Stimulated activated naive CD8-positive, alpha-beta T cell treated with anti-CD3 and anti-CD28 coated beads, Interleukin-15, Interleukin-2, amounts not matched to agents 100 U/mL and 50 U/mL, for 24 hours (primary cell): ENCODE measurements around the gene PCBP3.
"Not testable (repeated sequence)": the region's sequence is repeated elsewhere in the genome, so short reads cannot be mapped to it uniquely, and the experiment has no call there.

Source experiments
- ATAC-seq: fragments of 150-1000 bp; cut with Tn5 transposase; one replicate; pipeline ENCODE4 v1.10.0; 2021
- DNase-seq: peaks from one replicate; pipeline ENCODE4 v3.0.0; 2021

Gene PCBP3

DNA sequence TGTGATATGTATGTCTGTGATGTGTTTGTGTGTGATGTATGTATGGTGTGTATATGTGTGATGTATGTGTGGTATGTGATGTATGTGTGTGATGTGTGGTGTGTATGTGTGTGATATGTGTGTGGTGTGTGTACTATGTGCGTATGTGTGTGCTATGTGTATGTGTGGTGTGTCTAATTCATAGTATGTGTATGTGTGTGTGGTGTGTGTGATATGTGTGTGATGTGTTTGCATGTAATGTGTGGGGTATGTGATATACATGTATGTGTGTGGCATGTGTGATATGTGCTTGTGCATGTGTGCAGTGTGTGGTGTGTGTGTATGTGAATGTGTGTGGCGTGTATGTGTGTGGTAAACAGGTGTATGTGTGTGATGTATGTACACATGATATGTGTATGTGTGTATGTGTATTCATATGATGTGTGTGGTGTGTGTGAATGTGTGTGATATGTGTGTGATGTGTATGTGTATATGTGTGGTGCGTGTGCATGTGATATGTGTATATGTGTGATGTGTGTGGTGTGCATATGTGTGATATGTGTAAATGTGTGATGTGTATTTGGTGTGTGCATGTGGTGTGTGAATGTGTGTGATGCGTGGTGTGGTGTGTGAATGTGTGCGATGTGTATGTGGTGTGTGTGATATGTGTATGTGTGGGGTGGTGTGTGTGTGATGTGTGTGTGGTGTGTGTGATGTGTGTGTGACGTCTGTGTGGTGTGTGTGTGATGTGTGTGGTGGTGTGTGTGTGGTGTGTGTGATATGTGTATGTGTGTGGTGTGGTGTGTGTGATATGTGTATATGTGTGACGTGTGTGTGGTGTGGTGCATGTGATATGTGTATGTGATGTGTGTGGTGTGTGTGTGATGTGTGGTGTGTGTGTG, 8.0 kb upstream of the PCBP3 start:
- DNase-seq (no peak), ATAC-seq (no peak)

DNA sequence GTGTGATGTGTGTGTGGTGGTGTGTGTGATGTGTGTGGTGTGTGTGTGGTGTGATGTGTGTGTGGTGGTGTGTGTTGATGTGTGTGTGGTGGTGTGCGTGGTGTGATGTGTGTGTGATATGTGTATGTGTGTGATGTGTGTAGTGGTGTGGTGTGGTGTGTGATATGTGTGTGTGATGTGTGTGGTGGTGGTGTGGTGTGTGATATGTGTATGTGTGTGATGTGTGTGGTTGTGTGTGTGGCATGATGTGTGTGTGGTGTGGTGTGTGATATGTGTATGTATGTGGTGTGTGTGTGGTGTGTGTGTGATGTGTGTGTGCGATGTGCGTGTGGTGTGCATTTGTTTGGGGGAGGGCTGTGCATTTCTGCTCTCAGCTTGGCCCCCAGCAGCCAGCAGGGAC, 7.1 kb upstream of the PCBP3 start:
- no peak for DNase-seq
- ATAC-seq = no peak

DNA sequence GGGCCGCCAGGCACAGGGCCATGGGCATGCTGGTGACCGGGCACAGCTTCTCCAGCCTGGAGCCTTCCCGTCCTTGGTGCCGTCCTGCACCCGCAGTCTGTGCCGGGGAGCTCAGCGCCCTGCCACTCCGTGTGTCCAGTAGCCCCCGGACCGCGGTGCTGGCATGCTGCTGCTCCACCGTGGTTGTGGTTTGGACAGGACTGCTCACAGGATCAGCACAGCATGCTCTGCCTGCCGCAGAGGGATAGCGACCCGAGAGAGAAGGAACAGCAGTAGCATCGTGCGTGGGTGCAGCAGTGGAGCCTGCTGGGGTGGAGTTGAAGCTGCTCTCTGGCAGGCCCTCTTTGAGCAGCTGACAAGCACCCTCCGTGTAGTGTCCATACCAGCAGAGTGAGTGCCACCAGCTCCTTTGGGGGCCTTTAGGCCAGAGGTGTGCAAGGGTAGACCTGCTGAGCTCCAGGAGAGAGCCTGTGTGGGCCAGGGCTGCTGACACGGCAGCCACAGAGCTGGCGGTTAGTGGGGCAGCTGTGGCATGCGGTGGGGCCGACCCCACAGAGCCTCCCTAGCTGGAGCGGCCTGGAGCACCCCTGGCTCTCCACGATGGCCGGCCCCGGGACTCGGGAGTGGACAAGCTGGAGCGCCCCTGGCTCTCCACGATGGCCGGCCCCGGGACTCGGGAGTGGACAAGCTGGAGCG, 6.4 kb upstream of the PCBP3 start:
- no peak for ATAC-seq
- no peak for DNase-seq

DNA sequence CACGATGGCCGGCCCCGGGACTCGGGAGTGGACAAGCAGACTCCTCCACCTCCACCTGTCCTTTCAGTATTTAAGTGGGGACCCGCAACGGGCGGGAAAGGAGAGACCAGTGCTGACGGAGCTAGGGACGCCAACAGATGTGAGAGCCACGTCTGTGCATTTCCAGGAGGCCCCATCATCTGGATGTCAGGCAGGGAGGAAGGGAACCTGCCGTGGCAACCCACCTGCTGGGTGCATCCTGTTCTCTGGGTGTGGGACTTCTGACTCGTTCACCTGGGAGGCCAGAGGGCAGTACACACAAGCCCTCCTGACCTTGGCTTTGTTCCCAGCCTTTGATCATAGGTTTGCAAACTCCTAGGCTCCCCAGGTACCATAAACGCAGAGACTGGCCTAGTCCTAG, 5.6 kb upstream of the PCBP3 start:
- DNase-seq (no peak), ATAC-seq (no peak)

DNA sequence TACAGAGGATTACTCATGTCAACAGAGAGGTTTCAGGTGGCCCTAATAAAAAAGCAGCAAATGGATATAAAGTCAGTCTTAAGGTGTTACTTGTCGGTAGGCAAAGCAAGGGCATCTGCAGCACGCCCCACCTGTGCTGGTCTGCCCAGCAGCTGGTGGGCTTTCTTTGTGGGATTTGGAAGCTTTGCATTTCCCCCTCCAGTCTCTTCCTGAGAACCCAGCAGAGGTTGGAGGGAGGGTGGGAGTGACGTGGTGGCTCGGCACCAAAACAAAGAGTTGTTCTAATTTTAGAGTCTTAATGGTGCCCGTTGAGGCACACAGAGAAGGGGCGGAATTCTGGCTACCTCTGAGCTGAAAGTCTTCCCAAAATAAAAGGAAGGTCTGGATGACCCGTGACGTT, 4.8 kb upstream of the PCBP3 start:
- no peak for ATAC-seq
- no peak for DNase-seq

DNA sequence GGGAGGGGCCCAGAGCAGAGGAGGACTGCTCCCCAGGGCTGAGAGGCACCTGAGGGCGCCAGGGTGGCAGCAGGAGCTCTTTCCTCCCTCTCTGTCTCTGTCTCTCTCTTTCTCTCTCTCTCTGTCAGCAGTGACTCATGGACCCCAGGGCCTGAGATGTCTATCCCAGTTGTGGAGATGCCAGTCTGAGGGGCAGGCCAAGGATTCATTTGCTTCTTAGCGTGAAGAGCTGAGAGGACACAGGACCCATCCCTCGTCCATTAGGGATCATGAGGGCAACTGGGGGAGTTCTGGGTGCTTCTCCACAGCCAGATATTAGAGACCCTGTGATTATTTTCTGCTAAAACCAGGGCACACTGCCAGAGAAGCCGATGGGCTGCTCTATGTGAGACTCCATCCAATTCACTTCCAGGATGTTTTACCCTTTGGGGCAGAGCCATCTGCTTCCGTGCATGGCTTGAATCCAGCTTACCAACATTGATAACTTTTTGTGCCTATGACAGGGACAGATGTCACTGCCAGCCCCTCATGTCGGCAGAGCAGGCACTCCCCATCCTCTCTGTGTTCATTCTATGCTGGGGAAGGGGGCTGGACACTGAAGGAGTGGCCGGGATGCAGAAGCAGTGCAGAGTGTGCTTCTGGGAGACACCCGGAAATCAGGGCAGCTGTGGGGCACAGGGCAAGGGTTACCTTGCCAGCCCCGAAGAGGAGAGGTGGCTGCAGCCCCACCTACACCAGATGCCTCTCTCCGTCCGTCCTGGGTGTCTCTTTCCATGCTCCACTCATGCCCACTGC, 4.1 kb upstream of the PCBP3 start:
- no peak for ATAC-seq
- DNase-seq = no peak

DNA sequence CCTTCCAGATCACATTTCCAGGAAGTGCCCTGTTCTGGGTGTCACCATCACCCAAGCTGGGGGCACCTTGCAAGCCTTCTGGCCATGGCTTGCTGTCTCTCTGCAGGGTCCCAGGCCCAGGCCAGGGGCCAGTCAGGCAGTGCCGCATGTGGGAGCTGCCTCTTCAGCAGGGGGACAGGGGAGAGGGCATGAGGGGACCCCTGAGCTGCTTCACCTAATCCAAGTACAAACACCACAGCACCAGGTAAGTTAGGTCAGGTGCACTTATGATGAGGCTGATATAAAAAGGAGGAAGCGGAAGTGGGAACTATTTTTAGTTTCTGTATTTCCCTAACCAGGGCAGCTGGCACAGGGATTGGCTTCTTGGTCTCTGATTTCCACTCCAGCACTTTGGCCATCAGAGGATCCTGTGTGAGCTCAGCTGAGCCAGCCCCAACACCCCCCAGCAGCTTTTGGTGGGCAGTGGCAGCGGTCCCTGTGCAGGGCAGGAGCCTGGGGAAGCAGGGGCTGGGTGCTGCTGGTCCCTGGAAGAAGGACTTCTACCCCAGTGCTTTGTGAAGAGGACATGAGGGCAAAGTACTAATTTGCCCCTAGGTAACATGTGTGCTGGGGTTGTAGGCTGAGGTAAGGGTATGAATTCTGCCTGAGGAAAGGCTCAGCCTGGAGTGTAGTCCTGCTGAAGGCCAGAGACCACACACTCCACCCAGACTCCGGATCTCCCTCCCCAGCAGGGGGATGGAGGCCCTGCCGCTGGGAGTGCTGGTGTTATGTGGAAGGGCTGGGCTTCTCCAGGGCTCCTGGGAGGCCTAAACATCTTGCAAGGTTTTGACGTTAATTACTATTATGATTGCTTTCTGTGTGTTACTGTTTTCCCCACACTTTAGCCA, 3.3 kb upstream of the PCBP3 start:
- DNase-seq = no peak
- no peak for ATAC-seq

DNA sequence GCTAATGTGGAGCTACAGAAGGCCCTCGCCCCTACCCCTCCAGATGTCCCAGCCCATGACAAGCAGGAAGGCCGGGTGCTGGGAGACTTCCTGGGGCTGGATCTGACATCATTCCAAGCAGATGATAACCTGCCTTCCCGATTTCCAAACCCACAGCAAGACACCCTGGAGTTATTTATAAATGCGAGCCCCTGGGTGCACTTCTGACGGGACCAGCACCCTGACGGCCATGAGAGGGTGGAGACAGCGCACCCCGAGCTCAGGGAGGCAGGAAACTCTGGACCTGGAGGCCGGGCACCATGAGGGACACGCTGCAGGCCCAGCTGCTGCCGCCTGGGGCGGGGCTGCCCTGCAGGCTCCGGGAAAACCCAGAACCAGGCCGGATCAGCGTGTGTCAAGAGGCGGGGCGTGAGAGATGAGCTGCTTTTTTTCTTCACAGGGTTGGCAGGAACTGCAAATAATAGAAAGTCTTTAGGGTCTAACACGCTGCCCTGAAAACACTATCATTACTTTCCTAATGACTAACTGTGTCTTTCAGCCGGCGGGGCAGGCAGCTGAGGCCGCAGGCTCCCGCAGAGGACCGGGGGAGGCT, 2.5 kb upstream of the PCBP3 start:
- DNase-seq = no peak
- ATAC-seq = no peak

DNA sequence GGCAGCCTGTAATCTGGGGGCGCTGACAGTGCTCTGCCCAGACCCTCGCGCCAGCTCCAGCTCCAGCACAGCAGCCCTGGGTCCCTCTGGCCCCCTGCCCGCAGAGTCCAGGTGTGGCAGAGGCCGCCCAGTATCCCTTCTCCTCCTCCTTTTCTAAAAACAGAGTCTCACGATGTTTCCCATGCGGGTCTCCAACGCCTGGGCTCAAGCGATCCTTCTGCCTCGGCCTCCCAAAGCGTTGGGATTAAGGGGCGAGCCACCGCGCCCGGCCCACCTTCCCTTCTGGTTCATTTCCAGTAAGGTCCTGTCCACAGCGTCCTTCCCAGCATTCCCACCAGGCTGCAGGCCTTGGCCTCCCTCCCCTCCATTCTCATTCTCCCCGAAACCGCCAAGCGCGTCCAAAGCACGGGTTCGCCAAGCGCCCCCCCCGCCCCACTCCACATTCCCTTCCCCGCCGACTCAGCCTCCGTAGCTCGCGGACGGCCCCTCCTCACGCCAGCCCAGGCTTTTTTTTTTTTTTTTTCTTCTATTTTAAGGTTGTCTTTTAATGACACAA, 2.0 kb upstream of the PCBP3 start:
- no peak for ATAC-seq
- DNase-seq = no peak

DNA sequence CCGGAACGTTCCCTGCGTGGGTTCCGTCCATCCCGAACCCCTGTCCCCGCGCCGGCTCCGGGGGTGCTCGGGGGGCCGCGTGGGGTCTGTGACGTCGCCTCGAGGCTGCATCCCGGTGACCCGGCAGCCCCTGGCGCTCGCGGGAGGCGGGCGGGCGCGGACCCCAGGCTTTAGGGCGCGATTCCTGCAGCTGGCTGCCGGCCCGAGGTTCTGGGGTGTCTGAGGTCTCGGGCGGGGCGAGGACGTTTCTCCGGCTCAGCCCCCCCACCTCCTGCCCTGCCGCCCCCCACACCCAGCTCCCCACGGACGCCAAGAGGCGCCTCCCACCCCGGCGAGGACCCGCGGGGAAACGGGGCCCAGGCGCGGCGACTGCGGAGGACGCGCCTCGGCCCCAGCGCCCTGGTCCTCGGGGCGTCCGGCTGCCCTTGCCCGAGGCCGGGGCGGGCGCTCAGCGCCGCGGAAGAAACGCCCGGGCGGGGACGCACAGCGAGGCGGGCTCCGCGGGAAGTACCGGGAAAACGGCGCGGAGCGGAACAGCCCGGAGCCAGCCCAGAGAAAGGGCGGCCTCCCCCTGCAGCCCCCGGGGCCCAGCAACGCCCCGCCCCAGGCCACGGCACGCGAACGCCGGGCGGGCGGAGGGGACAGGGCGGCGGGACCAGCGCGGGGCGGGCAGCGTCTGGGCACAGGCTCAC, 1.3 kb upstream of the PCBP3 start:
- DNase-seq (no peak), ATAC-seq (no peak)

DNA sequence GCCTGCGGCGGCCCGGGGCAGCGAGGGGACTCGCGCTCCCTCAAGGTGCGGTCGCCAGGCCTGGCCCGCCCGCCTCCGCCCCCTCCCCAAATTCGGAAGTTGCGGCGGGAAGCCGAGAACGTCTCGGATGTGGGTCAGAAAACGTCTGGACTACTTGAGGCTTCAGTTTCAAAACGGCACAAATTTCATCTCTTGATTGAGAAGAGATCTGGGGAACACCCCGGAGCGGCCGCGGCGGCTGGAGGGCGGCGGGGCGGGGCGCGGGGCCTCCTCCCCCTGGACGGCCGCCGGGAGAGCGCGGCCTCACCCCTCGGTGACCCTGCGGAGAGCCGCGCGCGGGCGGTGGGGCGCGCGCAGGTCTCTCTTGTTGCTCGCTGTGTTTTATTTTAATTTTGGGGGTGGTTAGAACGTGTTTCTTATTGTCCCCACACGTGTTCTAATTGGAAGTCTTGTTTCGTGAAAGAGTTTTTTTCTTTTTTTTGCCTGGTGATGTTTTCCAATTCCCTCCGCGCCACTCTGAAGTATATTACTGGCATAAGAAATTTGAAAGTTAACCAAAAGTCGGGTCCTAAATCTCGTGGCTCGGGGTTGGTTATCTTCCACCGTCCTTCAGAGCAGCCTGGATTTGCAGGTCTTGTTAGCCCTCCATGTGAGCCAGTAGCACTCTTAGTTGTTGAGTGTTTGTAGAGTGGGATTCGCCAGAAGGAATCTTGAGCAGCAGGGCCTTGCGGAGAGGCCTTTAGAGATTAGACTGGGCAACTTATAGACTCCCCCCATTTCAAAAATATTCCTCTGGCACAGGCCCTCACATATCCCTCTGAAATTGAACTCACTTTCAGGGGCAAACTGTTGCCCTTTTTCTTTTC, 749 bp downstream of the PCBP3 start:
- ATAC-seq (no peak), DNase-seq (peak; percentile 36)

DNA sequence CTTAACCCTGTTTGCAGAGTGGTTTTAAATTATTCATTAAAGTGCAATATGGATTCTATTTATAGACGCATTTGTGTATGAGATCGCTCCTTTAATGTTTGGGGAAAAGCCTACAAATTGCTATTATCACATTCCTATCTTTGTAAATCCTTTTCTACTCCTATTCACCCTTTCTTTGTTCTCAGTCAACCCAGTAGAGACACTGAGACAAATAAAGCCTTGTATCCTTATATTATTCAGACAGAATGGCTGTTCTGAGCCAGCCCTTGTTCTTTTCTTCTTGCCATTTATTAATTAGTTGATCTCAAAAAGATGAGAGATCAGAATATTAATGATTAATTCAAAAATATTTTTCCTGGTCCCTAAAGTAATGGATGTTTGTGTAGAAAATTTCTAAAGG, 8.4 kb downstream of the PCBP3 start:
- ATAC-seq (no peak), DNase-seq (no peak)

DNA sequence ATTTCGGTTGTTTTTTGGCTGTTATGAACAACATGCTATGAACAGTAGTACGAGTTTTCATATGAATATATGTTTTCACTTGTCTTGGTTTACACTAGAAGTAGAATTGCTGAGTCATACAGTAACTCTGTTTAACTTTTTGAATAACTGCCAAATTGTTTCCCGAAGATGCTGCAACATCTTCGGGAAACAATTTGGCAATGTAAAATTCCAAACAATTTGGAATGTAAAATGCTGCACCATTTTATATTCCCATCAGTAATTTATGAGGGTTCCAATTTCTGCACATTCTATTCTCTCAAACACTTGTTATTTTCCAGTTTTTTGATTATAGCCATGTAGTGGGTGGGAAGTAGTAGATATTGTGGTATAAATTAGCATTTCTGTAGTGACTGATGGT, 11.6 kb downstream of the PCBP3 start:
- DNase-seq = no peak
- ATAC-seq = no peak

DNA sequence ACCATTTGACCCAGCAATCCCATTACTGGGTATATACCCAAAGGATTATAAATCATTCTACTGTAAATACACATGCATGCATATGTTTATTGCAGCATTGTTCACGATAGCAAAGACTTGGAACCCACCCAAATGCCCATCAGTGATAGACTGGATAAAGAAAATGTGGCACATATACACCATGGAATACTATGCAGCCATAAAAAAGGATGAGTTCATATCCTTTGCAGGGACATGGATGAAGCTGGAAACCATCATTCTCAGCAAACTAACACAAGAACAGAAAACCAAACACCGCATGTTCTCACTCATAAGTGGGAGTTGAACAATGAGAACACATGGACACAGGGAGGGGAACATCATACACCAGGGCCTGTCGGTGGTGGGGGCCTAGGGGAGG, 12.6 kb downstream of the PCBP3 start:
- ATAC-seq, DNase-seq: not testable (repeated sequence)

DNA sequence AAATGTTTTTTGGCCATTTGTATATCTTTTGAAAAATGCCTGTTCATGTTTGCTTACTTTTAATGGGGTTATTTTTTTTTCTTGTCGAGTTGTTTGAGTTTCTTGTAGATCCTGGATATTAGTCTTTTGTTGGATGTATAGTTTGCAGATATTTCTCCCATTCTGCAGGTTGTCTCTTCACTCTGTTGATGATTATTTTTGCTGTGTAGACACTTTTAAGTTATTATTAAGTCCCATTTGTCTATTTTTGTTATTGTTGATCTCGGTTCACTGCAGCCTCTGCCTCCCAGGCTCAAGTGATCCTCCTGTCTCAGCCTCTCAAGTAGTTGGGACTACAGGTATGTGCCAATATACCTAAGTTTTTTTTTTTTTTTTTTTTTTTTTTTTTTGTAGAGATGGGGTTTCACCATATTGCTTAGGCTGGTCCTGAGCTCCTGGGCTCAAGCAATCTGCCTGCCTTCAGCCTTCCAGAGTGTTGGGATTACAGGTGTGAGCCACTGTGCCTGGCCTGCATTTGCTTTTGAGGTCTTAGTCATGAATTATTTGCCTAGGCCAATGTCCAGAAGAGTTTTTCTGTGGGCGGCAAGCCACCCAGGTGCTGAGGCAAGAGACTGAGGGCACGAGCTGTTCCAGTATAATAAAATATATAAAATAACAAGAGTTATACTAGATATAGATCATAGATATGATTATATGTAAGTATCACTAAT, 18.5 kb downstream of the PCBP3 start:
- not testable (repeated sequence) for ATAC-seq, DNase-seq

DNA sequence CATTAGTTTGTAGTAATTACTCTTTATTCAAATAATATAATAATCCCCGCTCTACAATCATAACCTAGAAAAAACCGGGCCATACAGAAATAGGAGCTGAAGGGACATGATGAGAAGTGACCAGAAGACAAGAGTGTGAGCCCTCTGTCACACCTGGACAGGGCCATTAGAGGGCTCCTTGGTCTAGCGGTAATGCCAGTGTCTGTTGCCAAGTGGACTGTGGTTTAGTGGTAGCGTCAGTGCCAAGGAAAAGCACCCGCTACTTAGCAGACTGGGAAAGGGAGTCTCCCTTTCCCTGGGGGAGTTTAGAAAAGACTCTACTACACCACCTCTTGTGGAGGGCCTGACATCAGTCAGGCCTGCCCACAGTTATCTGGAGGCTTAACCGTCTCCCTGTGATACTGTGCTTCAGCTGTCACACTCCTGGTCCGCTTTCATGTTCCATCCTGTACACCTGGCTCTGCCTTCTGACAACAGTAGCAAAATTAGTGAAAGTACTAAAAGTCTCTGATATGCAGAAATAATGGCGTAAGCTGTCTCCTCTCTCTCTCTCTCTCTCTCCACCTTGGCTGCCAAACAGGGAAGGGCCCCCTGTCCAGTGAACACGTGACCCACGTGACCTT, 19.2 kb downstream of the PCBP3 start:
- not testable (repeated sequence) for DNase-seq

DNA sequence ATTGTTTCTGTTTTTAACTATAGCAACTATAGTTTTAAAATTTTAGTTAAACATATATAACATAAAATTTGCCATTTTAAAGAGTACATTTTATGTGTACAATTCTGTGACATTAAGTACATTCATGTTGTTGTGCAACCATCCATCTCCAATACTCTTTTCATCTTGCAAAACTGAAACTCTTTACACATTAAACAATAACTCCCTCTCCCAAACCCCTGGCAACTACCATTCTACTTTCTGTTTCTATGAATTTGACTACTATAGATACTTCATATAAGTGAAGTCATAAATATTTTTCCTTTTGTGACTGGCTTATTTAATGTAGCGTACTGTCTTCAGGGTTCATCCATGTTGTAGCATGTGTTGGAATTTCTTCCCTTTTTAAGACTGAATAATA, 25.9 kb downstream of the PCBP3 start:
- DNase-seq (no peak), ATAC-seq (no peak)

More for the DNA sequence above, 19.2 kb downstream of the PCBP3 start:
- ATAC-seq = not testable (repeated sequence)

DNA sequence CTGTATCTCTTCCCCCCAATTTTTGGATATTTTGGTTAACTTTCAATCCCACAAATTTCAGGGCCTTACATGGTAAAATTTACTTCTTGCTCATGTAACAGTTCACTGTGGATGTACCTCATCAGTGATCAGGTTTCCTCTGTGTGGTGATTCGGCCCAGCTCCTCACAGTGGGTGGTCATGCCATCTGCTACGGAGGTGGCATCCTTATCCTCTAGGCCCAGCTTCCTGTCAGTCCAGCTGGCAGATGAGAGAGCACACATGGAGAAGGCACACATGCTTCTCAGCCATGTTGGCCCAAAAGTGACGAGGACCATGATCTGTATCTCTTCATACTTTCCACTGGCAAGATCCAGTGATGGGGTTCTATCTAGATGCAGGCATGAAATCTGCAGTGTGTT, 27.2 kb downstream of the PCBP3 start:
- no peak for ATAC-seq
- DNase-seq = no peak
